T-helper 1 cell (primary cell): ENCODE data around the gene PPP6R2.

Experiments
- DNase-seq, 5 donors: peaks; one replicate each; pipeline ENCODE4 v3.0.0-alpha.2; 2012 to 2020

Gene PPP6R2

DNA sequence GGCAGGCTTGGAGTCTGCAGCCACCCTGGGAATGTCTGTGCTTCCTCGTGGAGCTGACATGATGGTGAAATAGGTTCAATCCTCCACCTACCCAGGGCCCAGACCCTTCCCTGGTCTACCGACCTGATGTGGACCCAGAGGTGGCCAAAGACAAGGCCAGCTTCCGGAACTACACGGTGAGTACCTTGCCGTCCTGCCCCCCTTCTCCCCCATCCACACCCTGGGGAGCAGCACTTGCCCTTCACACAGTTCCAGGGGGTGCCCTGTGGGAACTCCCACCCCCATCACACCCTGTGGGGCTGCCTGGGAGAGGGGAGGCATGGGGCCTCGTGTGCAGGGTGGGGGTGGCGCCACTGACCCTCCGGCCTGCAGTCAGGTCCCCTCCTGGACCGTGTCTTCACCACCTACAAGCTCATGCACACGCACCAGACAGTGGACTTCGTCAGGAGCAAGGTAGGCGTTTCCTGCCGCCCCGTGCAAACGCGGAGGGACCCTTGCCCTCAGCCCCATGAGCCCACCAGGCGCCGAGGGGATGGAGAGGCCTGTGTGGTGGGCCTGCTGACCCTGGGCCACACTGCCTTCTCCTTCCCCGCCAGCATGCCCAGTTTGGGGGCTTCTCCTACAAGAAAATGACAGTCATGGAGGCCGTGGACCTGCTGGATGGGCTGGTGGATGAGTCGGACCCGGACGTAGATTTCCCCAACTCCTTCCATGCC is 144.3 kb downstream of the PPP6R2 start:
- DNase-seq = no peak

GRCh38 chr22:50488006-50488677 is 145.0 kb downstream of the PPP6R2 start:
- peak in 1 of 5 donors; percentile 5 for DNase-seq

- DNase-seq = no peak
These were observed 145.8 kb downstream of the PPP6R2 start for GRCh38 chr22:50488886-50489285.

GRCh38 chr22:50489363-50490243 is 146.5 kb downstream of the PPP6R2 start:
- no peak for DNase-seq

- no peak for DNase-seq
These were observed 147.6 kb downstream of the PPP6R2 start for GRCh38 chr22:50490531-50491308.
